Stimulated activated CD8-positive, alpha-beta memory T cell treated with anti-CD3 and anti-CD28 coated beads, Interleukin-12 subunit alpha, Interleukin-12 subunit beta, amount 100 ng/mL, for 24 hours (primary cell): ENCODE data around the gene TTC5.
"Not testable (repeated sequence)": the region's sequence is repeated elsewhere in the genome, so short reads cannot be mapped to it uniquely, and the experiment has no call there.

Experiments used
- DNase-seq: peaks from one replicate; pipeline ENCODE4 v3.0.0-alpha.2; 2020; ENCODE audit errors: extremely low read depth

Gene TTC5, protein sequence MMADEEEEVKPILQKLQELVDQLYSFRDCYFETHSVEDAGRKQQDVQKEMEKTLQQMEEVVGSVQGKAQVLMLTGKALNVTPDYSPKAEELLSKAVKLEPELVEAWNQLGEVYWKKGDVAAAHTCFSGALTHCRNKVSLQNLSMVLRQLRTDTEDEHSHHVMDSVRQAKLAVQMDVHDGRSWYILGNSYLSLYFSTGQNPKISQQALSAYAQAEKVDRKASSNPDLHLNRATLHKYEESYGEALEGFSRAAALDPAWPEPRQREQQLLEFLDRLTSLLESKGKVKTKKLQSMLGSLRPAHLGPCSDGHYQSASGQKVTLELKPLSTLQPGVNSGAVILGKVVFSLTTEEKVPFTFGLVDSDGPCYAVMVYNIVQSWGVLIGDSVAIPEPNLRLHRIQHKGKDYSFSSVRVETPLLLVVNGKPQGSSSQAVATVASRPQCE

DNA sequence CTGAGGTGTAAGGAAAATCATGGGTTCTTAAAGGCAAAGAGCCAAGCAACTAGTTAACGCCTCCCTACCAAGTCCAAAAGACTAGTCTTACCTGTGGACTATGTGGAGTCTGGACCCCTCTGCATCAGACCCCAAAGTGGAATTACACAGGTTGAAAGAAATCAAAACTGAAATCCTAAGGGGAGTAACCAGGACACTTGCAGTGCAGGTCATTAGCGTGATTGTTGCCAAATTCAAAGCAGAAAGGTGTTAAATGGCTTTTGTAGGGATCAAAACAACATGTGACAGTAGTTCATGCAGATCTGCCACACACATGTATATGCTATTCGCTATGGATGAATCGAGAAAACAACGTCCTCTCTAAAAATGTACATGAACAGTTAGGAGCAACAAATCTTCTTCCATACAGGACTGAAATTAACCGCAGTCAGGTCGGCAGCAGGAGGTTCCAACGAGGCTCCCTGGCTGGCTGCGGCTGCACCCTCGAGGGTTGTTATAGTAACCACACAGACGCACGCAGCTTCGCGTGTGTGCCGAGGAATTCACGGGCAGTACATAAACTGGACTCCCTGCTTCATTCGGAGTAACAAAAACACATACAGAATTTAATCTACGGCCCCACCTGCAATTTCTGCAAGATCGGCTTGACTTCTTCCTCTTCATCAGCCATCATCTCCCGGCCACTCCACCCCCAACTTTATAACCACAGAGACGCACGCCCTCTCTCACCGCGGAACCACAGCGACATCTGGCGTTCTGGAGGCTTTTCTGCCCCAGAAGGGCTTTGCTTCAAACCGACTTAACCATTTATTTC lies at the start of gene TTC5:
TSS of gene TTC5 (minus strand) at position 687 of the 814 bp plus-strand sequence. CDS start at position 673, 14 bp downstream.
- peak; percentile 63 for DNase-seq

DNA sequence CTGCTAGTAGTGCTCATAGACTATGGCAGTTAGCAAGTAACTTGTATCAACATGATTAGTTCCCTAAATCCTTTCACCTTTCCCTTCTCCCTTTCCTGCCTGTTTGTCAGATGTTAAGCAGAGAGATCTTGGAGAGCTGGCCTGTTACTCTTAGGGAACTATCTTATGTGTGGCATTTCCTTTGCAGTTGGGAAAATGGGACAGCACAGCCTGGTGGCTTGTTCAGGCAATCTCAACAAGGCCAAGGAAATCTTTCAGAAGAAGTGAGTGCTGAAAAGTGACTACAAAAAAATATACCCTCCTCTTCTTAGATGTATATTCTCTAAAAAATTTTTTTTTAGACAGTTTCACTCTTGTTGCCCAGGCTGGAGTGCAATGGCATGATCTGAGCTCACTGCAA lies 45.1 kb upstream of the TTC5 start:
- DNase-seq = no peak

DNA sequence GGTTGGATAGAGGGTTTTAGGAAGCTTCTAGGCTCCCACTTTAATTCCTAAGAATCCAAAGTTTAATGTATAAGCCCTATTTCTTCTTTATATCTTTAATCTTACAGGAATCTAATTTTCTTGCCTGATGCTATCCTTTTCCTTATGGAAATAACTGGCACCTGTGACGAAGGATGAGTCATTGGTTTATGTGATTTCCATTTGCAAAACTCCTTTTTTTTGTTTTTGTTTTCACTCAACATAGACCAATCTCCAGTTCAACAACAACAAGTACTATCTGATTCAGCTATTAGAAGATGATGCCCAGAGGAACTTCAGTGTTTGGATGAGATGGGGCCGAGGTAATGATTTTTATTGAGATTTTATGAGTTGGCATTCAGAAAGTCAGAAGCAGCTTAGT lies 44.5 kb upstream of the TTC5 start:
- DNase-seq = no peak

DNA sequence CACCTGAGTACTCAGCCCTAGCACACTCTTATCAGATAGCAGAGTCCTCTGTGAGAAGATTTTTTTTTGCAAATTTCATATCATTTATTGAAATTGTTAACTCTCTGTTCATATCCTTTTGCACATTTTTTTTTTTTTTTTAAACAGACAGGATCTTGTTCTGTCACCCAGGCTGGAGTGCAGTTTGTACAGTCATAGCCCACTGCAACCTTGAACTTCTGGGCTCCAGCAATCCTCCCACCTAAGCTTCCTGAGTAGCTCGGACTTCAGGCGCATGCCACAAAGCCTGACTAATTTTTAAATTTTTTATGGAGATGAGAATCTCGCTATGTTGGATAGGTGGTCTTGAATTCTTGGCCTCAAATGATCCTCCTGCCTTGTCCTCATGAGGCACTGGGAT lies 42.0 kb upstream of the TTC5 start:
- no peak for DNase-seq

DNA sequence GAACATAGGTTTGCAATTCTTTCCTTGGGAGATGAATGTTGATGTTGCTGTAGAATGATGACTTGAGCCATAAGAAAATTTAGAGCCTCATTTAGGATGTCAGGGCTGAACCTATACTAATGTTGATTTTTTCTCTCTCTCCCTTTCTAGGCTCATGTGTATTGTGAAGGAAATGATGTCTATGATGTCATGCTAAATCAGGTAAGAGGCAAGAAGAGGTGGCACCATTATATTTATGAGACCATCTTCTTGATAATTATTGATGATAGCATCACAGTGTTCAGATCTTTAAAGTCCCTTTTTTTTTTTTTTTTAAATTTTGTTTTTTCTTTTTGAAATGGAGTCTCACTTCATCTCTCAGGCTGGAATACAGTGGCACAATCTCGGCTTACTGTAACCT lies 41.0 kb upstream of the TTC5 start:
- no peak for DNase-seq

DNA sequence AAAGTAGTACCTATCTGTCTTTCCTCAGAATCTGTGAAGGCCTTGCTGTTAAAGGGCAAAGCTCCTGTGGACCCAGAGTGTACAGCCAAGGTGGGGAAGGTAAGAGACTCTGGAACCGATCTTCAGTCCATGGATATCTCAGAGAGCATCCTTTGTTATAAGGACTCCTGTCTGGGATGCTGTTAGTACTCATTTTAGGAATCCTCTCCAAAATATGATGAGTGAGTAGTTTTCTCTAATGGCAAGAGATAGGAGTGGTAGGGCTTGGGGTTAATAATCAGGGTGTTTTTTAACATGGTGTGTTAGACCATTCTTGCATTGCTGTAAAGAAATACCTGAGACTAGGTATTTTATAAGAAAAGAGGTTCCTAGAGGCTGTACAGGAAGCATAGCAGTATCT lies 39.6 kb upstream of the TTC5 start:
- DNase-seq = no peak

DNA sequence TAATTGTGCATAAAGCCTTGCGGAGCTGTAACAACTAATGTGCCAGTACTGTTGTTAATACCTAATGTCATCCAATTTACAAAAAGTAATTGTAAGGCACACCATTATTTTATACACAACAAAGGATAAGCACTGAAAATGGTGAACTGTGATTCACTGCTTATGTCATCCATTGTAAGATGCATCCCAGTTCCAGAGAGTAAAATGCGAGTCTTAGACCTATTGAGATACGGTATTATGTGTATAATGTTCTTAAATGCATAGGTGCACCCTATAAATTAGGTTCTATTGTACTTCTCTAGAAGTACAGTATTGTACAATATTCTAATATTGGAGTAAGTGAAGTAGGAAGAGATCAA lies 38.1 kb upstream of the TTC5 start:
- no peak for DNase-seq

DNA sequence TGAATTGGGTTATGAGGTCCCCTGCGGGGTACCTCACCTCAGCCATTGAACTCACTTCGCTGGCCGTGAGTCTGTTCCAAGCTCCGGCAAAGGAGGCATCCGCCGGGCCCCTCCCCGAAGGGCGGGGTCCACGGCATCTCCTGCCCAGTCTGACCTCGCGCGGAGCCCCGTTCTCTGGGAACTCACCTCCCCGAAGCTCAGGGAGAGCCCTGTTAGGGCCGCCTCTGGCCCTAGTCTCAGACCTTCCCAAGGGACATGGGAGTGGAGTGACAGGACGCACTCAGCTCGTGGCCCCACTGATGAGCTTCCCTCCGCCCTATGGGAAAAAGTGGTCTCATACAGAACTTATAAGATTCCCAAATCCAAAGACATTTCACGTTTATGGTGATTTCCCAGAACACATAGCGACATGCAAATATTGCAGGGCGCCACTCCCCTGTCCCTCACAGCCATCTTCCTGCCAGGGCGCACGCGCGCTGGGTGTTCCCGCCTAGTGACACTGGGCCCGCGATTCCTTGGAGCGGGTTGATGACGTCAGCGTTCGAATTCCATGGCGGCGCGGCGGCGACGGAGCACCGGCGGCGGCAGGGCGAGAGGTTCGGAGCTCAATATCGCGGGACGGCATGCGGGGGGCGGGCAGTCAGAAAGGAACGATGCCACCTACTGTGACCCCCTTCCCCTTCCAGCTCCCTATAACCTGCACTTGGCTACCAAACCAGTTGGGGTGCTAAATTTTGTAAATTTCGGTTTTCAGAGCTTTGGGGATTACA lies 37.5 kb upstream of the TTC5 start, which contains the start of gene PARP2:
TSS of gene PARP2 (plus strand) at position 544 of the 770 bp plus-strand sequence. CDS start at position 551, 7 bp downstream.
- peak; percentile 83 for DNase-seq

DNA sequence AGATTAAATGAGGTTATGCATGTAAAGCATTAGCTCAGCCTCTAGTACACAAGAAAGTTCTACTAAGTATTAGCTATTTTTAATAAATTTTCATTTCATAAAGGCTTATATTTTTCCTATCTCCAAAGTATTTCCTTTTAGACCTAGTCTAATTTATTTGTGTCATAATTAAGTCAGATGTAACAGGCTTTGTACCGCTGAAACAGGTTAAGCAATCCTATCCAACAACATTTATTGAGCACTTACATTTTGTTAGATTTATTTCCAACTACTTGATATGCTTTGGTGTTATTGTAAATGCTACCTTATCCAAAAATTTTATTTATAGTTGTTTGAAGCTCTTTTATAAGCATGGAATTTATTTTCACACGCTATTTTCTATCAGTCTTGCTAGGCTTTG lies 35.9 kb upstream of the TTC5 start:
- DNase-seq = no peak

DNA sequence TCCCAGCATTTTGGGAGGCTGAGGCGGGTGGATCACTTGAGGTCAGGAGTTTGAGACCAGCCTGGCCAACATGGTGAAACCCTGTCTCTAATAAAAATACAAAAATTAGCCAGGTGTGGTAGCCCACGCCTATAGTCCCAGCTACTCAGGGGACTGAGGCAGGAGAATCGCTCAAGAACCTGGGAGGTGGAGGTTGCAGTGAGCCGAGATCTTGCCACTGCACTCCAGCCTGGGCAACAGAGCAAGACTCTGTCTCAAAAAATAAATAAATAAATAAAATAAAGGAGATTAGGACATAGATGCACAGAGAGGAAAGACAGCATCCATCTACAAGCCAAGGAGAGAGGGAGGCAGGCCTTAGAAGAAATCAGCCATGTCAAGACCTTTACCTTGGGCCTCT lies 35.3 kb upstream of the TTC5 start:
- not testable (repeated sequence) for DNase-seq

DNA sequence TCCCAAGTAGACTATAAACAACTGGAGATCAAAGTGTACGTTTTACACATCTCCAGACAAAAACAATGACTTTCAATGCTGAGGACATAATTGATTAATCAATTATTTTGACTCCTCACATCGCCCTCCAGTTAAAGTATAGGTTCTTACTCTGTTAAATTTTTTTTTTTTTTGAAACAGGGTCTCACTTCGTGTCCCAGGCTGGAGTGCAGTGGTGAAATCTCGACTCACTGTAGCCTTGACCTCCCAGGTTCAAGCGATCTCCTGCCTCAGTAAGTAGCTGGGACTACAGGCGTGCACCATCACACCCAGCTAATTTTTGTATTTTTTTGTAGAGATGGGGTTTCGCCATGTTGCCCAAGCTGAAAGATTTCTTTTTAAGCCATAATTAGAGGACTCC lies 28.3 kb upstream of the TTC5 start:
- DNase-seq = no peak

DNA sequence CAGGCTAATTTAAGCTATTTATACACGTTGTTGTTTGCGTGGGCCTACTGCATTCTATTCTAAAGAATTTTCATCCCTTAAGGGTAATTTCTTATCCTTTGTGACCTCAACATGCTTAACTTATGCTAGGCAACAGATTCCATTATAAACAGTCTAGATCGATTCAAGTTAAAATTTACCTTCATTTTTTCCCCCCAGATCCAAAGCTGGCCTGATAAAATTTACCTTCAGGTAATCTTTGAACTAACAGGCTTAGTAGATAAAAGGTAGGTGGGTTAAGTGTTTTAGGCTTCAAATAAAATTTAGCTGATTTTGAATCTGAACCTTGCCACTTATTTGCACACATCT lies 27.7 kb upstream of the TTC5 start:
- DNase-seq = no peak

DNA sequence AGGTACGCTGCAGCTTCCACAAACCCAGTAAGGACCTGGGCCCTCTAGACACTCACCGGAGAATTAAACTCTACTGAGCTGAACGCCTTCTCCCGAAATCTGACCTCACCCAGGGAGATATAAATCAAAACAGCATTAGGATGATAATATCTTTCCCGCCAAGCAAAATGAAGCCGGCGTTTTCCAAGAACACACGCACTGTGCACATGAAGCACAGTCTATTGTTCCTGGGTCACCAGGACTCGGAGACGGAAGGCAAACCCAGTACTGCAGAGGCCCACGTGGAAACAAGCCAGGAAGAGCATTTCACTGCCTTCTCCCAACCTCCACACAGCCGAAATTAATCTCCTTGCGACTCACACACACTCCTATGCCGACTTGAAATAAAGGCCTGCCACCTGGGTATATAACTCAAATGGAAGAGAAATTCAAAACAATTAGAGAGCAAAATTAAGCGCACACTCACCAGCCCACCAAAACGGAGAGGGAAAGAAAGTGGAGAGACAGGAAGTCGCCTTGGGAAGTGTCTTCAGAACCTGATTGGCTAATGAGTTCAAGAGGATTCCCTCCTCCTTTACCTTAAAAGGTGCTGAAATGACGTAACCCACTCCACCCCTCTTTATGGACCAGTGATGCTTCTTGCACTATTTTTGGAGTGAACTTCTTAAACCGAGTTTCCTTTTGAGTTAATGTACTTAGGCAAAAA lies 27.2 kb upstream of the TTC5 start, which contains the start of gene CCNB1IP1:
TSS of gene CCNB1IP1 (minus strand) at position 492 of the 706 bp plus-strand sequence. CDS start 16,756 bp downstream, outside the sequence.
- peak; percentile 11 for DNase-seq

DNA sequence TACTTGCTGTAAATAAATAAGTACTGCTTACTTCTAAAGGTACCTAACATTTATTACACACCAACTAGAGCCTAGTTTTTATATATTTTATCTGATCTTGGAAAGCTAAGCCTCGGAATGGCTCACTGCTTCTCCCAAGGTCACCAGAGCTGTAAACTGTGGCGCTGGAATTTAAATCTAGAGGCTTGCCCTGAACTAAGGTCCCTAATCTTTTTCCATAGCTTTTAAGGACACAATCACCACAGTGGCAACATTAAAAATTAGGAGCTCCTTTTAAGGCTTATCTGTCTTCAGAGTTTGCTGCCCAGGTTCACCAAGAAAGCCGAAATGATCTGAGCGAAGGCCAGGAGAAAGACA lies 26.7 kb upstream of the TTC5 start:
- DNase-seq = no peak

DNA sequence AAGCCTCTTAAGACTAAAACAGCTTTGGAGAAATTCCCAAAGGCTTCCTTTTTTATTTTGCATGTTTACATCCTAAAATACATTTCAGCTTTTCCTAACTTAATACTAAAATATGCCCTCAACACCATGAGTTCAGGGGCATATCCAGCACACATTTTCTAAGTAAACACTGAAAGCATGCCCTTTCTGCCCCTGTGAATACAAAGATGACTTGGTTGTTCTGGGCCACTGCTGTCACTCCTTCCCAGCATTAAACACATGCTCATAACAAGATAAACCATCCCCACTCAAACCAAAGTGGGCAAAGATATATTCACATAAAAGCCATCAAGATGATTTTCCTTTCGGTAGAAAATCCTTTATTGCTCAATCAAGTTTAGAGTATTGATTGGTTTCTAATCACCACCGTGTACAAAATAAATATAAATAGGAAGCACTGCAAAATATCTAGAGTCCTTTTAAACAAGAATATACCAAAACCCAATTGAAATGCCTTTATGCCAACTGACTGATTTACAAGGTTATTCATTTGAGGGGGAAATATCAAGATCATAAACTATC lies 25.4 kb upstream of the TTC5 start:
- no peak for DNase-seq

DNA sequence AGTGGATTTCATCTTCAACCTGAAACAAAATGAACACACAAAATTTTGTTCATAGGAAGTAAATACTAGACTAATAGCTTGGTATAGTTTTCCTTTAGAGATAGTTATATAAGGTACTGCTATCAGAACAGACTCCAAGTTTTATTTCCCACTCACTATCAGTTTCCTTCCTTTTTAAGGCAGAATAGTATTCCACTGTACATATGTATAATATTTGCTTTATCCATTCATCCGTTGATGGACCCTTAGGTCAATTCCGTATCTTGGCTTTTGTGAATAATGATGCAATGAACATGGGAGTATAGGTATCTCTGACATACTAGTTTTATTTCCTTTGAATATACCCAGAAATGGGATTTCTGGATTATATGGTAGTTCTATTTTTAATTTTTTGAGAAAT lies 23.6 kb upstream of the TTC5 start:
- DNase-seq = no peak

DNA sequence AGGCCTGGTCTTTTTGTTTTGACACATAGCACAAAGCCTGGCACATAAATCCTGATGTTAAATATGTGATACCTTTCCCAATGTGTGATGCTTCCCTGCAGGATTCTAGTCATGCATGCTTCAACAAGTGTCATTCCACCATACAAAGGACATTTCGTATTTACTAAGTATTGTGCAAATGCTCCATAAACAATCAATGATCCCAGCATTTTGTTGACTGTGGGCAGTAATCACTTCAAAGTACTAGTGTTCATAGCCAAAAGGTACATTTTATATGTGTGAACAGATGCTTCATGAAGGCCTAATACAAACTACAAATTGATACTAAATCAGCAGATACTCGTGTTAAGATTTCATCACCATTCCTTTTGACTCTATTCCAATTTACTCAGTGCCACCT lies 23.0 kb upstream of the TTC5 start:
- DNase-seq = no peak

DNA sequence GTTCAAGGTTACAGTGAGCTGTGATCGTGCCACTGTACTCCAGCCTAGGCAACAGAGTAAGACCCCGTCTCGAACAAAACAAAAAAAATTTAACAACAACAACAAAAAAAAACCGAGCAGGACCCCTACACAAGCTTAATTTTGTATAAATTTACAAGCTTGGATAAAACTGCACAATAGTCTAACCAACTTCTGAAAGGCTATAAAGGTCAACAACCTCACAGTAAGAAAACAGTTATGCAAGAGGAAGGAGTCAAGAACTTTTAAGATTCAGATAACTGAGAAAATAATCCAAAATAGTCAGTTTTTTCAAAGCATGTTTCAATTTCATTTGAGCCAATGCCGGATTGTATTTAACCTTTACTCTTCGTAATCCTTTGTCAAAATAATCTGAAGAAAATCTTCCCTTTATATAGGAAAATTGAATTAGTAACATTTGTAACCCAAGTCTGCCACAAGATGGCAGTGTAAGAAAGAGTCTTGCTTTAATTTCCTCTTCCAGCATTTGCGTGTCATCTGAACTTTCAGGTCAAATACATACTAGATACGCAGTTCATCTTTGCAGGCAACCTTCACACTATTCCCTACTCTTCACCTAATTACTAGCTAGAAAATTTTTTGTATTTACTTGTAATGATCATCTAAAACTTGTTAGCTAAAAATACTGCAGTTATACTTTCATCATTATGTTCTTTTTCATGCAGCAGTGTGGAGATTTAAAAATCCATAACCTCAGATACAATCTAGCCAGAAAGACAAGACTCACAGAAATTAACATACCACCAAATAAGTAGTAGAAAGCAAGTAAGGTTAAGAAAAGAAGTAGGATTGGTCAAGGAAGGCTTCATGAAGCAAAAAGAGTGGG lies 21.5 kb upstream of the TTC5 start:
- DNase-seq = no peak

DNA sequence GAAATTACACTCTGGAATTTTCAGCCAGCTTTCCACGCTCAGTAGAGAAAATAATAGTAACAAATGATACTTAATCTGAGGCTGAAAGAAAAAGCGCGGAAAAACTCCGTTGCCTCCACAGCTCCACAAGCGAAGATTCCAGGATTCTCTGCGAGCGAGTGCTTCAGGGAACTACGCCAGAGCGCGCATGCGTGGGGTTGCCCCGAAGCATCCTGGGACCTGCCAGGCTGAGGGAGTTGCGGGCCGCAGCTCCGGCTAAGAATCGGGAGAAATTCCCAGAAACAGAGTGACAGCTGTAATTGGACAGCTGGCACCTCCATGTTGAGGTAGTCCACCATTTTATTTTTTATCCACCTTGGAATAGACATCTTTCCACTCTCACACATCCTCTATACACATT lies 12.0 kb upstream of the TTC5 start:
- no peak for DNase-seq

DNA sequence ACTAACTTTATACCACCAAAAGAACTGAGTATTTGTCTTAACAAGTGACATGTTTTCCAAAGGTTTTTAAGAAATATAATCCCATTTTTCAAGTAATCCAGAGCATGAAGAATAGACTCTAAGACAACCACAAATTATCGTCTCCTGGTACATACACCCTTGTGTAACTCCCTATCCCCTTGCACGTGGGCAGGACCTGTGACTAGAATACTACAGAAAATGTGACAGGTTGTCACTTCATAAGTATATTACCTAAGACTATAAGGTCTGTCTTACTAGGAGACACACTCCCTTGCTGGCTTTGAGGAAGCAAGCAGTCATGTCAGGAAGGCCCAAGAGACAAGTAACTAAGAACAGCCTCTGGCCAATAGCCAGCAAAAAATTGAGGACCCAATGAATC lies 8.3 kb upstream of the TTC5 start:
- DNase-seq = no peak

DNA sequence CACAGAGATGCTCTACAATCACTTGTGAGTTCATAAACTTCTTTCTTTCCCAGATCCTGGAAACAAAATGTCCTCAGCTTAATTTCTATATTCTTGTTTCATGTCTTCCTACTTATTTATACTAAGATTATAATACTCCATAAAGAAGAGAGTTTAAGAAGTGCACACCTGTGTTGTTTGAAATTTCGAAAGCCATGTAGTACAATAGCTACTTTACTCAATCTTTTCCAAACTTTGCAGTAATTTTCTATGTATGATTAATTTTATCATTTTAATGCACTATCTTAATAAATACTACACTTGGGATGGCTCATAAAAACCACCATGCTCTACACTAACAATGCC lies 300 bp upstream of the TTC5 start:
- DNase-seq = no peak
